Right lobe of liver (tissue), 4 donors: ENCODE measurements around the gene PNKP.

Source experiments
- CTCF ChIP-seq, 4 donors: fragments of 200-600 bp in 3 of 4; fragments of 450-650 bp in 1 of 4; IDR thresholded peaks; one replicate each; pipeline versions ENCODE4 v1.5.1 to v1.8.0; 2016 to 2022; ENCODE audit warnings: antibody characterized with exemption in 4 of 4, mild to moderate bottlenecking in 2 of 4
- POLR2A ChIP-seq: fragments of 450-650 bp; IDR thresholded peaks from one replicate; pipeline ENCODE4 v1.6.1; 2017; ENCODE audit warnings: antibody characterized with exemption, mild to moderate bottlenecking
- donor health status: DM: no; HTN: no; CAD: no.
- donor health status: DM: no; HTN: no; CAD: no.
- donor health status: DM: no; HTN: yes; CAD: no.

- TF ChIP-seq CTCF (IDR thresholded peaks at IDR 0.05) = no peak
- no peak for TF ChIP-seq POLR2A
Measured at GRCh38 chr19:49877879-49878743, 10.7 kb upstream of the PNKP start.
